ENCODE data around the gene LRP8. TPM values are rescaled to one million over a fixed set of nuclear protein-coding genes. Genes with fewer than 3 reads are reported as not detected.
A peak's percentile ranks its signal among the peaks of the same experiment; 100 is the strongest.

LRP8 gene
- total RNA-seq, 1 donor from 2014 or later: 12.8 TPM

DNA sequence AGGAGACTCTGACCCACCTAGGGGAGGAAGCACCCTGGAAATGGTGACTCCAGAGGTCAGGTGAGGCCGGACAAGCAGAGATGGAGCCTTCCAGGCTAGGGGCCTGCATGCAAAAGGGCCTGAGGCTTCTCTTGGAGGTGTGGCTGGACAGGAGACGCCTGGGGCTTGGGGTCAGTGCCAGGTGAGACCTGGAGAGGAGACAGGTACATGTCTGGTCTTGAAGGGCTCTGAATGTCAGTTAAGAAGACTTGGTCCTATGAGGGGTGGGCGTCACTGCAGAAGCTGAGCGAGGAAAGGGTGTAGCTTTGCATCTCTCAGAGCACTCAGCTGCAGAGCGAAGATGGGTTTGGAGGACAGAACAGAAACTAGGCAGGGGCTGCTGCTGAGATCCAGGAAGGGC lies 14.3 kb downstream of the LRP8 start:
- no peak for DNase-seq (ENCODE audit: low read depth)
- H3K36me3 Mint-ChIP-seq (ENCODE audit: low read depth, unreplicated experiment): peaks cover 12% of the 10 kb centered on the region
- no peak overlapping the region for H3K4me3 ChIP-seq (ENCODE audit: insufficient read depth, low read depth, low read length)
- no peak overlapping the region for H3K4me2 ChIP-seq (ENCODE audit: low read length)
- H3K4me3 Mint-ChIP-seq (ENCODE audit: unreplicated experiment): no peak overlapping the region
- H3K9me3 Mint-ChIP-seq (ENCODE audit: unreplicated experiment): no peaks in the 10 kb centered on the region
- no peak overlapping the region for H3K27ac ChIP-seq (ENCODE audit: low read depth, low read length)
- no peaks in the 10 kb centered on the region for H3K4me1 ChIP-seq (ENCODE audit: insufficient read depth, low read length)
- no peak overlapping the region for H3K9ac ChIP-seq (ENCODE audit: low read length)
- no peak for TF ChIP-seq EZH2 (IDR thresholded peaks at IDR 0.05; ENCODE audit: insufficient read depth, low read length)
- TF ChIP-seq, protein P1, sequence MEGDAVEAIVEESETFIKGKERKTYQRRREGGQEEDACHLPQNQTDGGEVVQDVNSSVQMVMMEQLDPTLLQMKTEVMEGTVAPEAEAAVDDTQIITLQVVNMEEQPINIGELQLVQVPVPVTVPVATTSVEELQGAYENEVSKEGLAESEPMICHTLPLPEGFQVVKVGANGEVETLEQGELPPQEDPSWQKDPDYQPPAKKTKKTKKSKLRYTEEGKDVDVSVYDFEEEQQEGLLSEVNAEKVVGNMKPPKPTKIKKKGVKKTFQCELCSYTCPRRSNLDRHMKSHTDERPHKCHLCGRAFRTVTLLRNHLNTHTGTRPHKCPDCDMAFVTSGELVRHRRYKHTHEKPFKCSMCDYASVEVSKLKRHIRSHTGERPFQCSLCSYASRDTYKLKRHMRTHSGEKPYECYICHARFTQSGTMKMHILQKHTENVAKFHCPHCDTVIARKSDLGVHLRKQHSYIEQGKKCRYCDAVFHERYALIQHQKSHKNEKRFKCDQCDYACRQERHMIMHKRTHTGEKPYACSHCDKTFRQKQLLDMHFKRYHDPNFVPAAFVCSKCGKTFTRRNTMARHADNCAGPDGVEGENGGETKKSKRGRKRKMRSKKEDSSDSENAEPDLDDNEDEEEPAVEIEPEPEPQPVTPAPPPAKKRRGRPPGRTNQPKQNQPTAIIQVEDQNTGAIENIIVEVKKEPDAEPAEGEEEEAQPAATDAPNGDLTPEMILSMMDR (IDR thresholded peaks at IDR 0.05; ENCODE audit: insufficient read depth, low read depth, low read length): no peak
- peak overlapping the region; percentile 58 for H3K27ac Mint-ChIP-seq (ENCODE audit: unreplicated experiment)
- FAIRE-seq: no peak
- no peaks in the 10 kb centered on the region for H3K36me3 ChIP-seq (ENCODE audit: insufficient read depth, low read length)
- peaks cover 74% of the 10 kb centered on the region for H4K20me1 ChIP-seq (ENCODE audit: insufficient read depth, low read length)
- H3K9me3 ChIP-seq (ENCODE audit: insufficient read depth, low read depth, low read length): no peaks in the 10 kb centered on the region
- H2AFZ ChIP-seq (ENCODE audit: low read depth, low read length): no peak overlapping the region
- H3K79me2 ChIP-seq (ENCODE audit: insufficient read depth, low read length): no peaks in the 10 kb centered on the region
- peaks cover 8% of the 10 kb centered on the region for H3K4me1 Mint-ChIP-seq (ENCODE audit: low read depth, unreplicated experiment)
- no peaks in the 10 kb centered on the region for H3K27me3 ChIP-seq (ENCODE audit: insufficient read depth, low read length)
- peaks cover 2% of the 10 kb centered on the region for H3K27me3 Mint-ChIP-seq (ENCODE audit: low read depth, unreplicated experiment)

DNA sequence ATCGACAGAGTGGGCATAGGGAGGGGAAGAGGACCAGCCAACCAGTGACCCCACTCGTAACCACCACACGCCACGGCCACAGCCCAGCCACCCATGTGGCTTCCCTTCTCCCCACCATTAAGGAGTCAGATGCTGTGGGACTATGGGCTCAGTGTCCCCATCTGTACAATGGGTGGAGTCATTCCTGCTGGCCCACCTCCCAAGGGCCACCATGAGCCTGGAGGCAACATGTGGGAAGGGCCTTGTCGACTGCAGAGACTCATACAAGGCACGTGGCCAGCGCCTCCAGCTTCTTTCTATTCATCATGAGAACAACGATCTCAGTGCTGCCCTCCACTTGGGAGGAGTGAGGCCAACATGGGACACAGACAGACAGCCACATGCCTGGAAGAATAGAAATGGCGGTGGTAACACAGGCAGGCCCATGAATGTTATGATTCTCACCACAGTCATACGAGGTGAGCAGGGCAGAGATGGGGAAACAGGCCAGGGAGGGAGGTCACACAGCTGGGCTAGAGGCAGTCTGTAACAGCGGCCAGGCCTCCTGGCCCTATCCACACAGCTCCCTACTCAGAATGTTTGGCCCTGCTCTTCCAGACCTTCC lies 16.1 kb downstream of the LRP8 start:
- Histone ChIP-seq H3K4me3 (ENCODE audit: insufficient read depth, low read depth, low read length) (no peak overlapping the region), H4K20me1 (ENCODE audit: insufficient read depth, low read length) (peaks cover 75% of the 10 kb centered on the region), H3K27me3 (ENCODE audit: insufficient read depth, low read length) (no peaks in the 10 kb centered on the region), H3K4me1 (ENCODE audit: insufficient read depth, low read length) (no peaks in the 10 kb centered on the region), H3K79me2 (ENCODE audit: insufficient read depth, low read length) (no peaks in the 10 kb centered on the region), H3K9ac (ENCODE audit: low read length) (no peak overlapping the region), H2AFZ (ENCODE audit: low read depth, low read length) (no peak overlapping the region), H3K27ac (ENCODE audit: low read depth, low read length) (no peak overlapping the region), H3K36me3 (ENCODE audit: insufficient read depth, low read length) (no peaks in the 10 kb centered on the region), H3K4me2 (ENCODE audit: low read length) (no peak overlapping the region), H3K9me3 (ENCODE audit: insufficient read depth, low read depth, low read length) (no peaks in the 10 kb centered on the region)
- no peak overlapping the region for H3K27ac Mint-ChIP-seq (ENCODE audit: unreplicated experiment)
- H3K4me1 Mint-ChIP-seq (ENCODE audit: low read depth, unreplicated experiment): peaks cover 8% of the 10 kb centered on the region
- H3K4me3 Mint-ChIP-seq (ENCODE audit: unreplicated experiment): no peak overlapping the region
- H3K36me3 Mint-ChIP-seq (ENCODE audit: low read depth, unreplicated experiment): peaks cover 9% of the 10 kb centered on the region
- FAIRE-seq: no peak
- no peaks in the 10 kb centered on the region for H3K9me3 Mint-ChIP-seq (ENCODE audit: unreplicated experiment)
- peaks cover 2% of the 10 kb centered on the region for H3K27me3 Mint-ChIP-seq (ENCODE audit: low read depth, unreplicated experiment)
- no peak for DNase-seq (ENCODE audit: low read depth)
- TF ChIP-seq, protein P1 (IDR thresholded peaks at IDR 0.05; ENCODE audit: insufficient read depth, low read depth, low read length): no peak
- no peak for TF ChIP-seq EZH2 (IDR thresholded peaks at IDR 0.05; ENCODE audit: insufficient read depth, low read length)

All from astrocyte (in vitro differentiated cells and primary cell).